HUES64 (cell line): ENCODE results near the gene CMIP.
"Not testable (repeated sequence)": the region's sequence is repeated elsewhere in the genome, so short reads cannot be mapped to it uniquely, and the experiment has no call there.

Experiments
- H3K27ac ChIP-seq: 2 replicates; pipeline ENCODE4 v1.7.0; 2013; ENCODE audit warnings: low read depth, low read length, inconsistent platforms
- H3K27me3 ChIP-seq: 2 replicates; pipeline ENCODE4 v1.6.1; 2013; ENCODE audit warnings: mild to moderate bottlenecking, low read length; ENCODE audit not compliant: insufficient read depth
- H3K36me3 ChIP-seq: 2 replicates; pipeline ENCODE4 v1.6.1; 2013; ENCODE audit warnings: mild to moderate bottlenecking, low read length; ENCODE audit not compliant: insufficient read depth
- H3K4me1 ChIP-seq: 2 replicates; pipeline ENCODE4 v1.6.1; 2013; ENCODE audit warnings: mild to moderate bottlenecking, low read length, moderate library complexity; ENCODE audit not compliant: insufficient read depth
- H3K4me3 ChIP-seq: 2 replicates; pipeline ENCODE4 v1.5.1; 2013; ENCODE audit warnings: mild to moderate bottlenecking, low read length, moderate library complexity
- H3K9ac ChIP-seq: 2 replicates; pipeline ENCODE4 v1.6.1; 2013; ENCODE audit warnings: mild to moderate bottlenecking, low read depth, low read length
- H3K9me3 ChIP-seq: 2 replicates; pipeline ENCODE4 v1.6.1; 2013; ENCODE audit warnings: low read depth, low read length; ENCODE audit not compliant: insufficient read depth
- WGBS: fragments of 150-250, 120-280 bp; methylation state at CpG from one replicate; pipeline ENCODE4 v1.1.7; 2013; ENCODE audit warnings: missing lambda C conversion rate; 5-methylcytosine and 5-hydroxymethylcytosine counted together

The CMIP gene

GRCh38 chr16:81570151-81570846 lies 125.7 kb downstream of the CMIP start:
- Histone ChIP-seq H3K9ac (no peak overlapping the region), H3K36me3 (no peaks in the 10 kb centered on the region), H3K27me3 (no peaks in the 10 kb centered on the region), H3K4me3 (no peak overlapping the region), H3K9me3 (no peaks in the 10 kb centered on the region), H3K4me1 (no peaks in the 10 kb centered on the region), H3K27ac (no peak overlapping the region)
- WGBS = 81% methylated on average over 18 of the region's 18 CpGs

GRCh38 chr16:81571175-81571574 lies 126.6 kb downstream of the CMIP start:
- Histone ChIP-seq H3K4me1 (no peaks in the 10 kb centered on the region), H3K9me3 (no peaks in the 10 kb centered on the region), H3K9ac (no peak overlapping the region), H3K27me3 (no peaks in the 10 kb centered on the region), H3K27ac (no peak overlapping the region), H3K4me3 (no peak overlapping the region), H3K36me3 (no peaks in the 10 kb centered on the region)
- 89% methylated on average over 4 of the region's 4 CpGs for WGBS

- no peak overlapping the region for H3K27ac ChIP-seq
- no peaks in the 10 kb centered on the region for H3K27me3 ChIP-seq
- H3K9me3 ChIP-seq = no peaks in the 10 kb centered on the region
- WGBS = 93% methylated on average over 24 of the region's 24 CpGs
- no peaks in the 10 kb centered on the region for H3K4me1 ChIP-seq
- no peak overlapping the region for H3K4me3 ChIP-seq
- no peak overlapping the region for H3K9ac ChIP-seq
- no peaks in the 10 kb centered on the region for H3K36me3 ChIP-seq
Observed at GRCh38 chr16:81571592-81572385, 127.2 kb downstream of the CMIP start.

- H3K4me1 ChIP-seq = no peaks in the 10 kb centered on the region
- H3K4me3 ChIP-seq = no peak overlapping the region
- H3K27me3 ChIP-seq = no peaks in the 10 kb centered on the region
- WGBS = 94% methylated on average over 20 of the region's 20 CpGs
- H3K9me3 ChIP-seq = no peaks in the 10 kb centered on the region
- no peaks in the 10 kb centered on the region for H3K36me3 ChIP-seq
- H3K9ac ChIP-seq = no peak overlapping the region
- H3K27ac ChIP-seq = no peak overlapping the region
Observed at GRCh38 chr16:81572386-81573144, 128.0 kb downstream of the CMIP start.

GRCh38 chr16:81573533-81574020 lies 129.0 kb downstream of the CMIP start:
- Histone ChIP-seq H3K4me3 (no peak overlapping the region), H3K9ac (no peak overlapping the region), H3K4me1 (no peaks in the 10 kb centered on the region), H3K27ac (no peak overlapping the region), H3K36me3 (no peaks in the 10 kb centered on the region), H3K27me3 (no peaks in the 10 kb centered on the region), H3K9me3 (no peaks in the 10 kb centered on the region)
- WGBS = 93% methylated on average over 7 of the region's 7 CpGs

GRCh38 chr16:81574168-81574567 lies 129.6 kb downstream of the CMIP start:
- Histone ChIP-seq H3K9me3 (no peaks in the 10 kb centered on the region), H3K27ac (no peak overlapping the region), H3K4me3 (no peak overlapping the region), H3K9ac (no peak overlapping the region), H3K36me3 (no peaks in the 10 kb centered on the region), H3K4me1 (no peaks in the 10 kb centered on the region), H3K27me3 (no peaks in the 10 kb centered on the region)
- WGBS = 95% methylated on average over 7 of the region's 7 CpGs

GRCh38 chr16:81575307-81575706 lies 130.7 kb downstream of the CMIP start:
- Histone ChIP-seq H3K36me3 (no peaks in the 10 kb centered on the region), H3K9me3 (no peaks in the 10 kb centered on the region), H3K27ac (no peak overlapping the region), H3K4me1 (no peaks in the 10 kb centered on the region), H3K4me3 (no peak overlapping the region), H3K9ac (no peak overlapping the region), H3K27me3 (no peaks in the 10 kb centered on the region)
- WGBS = 88% methylated on average over 6 of the region's 6 CpGs

GRCh38 chr16:81575834-81576233 lies 131.2 kb downstream of the CMIP start:
- no peak overlapping the region for H3K4me3 ChIP-seq
- no peaks in the 10 kb centered on the region for H3K9me3 ChIP-seq
- 93% methylated on average over 6 of the region's 6 CpGs for WGBS

GRCh38 chr16:81576696-81577095 lies 132.1 kb downstream of the CMIP start:
- no peaks in the 10 kb centered on the region for H3K36me3 ChIP-seq
- no peaks in the 10 kb centered on the region for H3K4me1 ChIP-seq
- 100% methylated on average over 1 of the region's 1 CpG for WGBS
- H3K9me3 ChIP-seq = no peaks in the 10 kb centered on the region
- no peak overlapping the region for H3K4me3 ChIP-seq
- no peaks in the 10 kb centered on the region for H3K27me3 ChIP-seq
- no peak overlapping the region for H3K27ac ChIP-seq
- H3K9ac ChIP-seq = no peak overlapping the region

More at GRCh38 chr16:81575834-81576233, 131.2 kb downstream of the CMIP start:
- Histone ChIP-seq H3K4me1 (no peaks in the 10 kb centered on the region), H3K27me3 (no peaks in the 10 kb centered on the region), H3K9ac (no peak overlapping the region), H3K36me3 (no peaks in the 10 kb centered on the region), H3K27ac (no peak overlapping the region)

- not testable (repeated sequence) for H3K27me3 ChIP-seq, H3K27ac ChIP-seq, H3K9ac ChIP-seq, H3K4me1 ChIP-seq, H3K36me3 ChIP-seq, H3K9me3 ChIP-seq, H3K4me3 ChIP-seq
Observed at GRCh38 chr16:81577272-81577671, 132.7 kb downstream of the CMIP start.

- Histone ChIP-seq H3K4me1 (no peaks in the 10 kb centered on the region), H3K9me3 (no peaks in the 10 kb centered on the region), H3K27ac (no peak overlapping the region), H3K4me3 (no peak overlapping the region), H3K27me3 (no peaks in the 10 kb centered on the region), H3K9ac (no peak overlapping the region), H3K36me3 (no peaks in the 10 kb centered on the region)
- 97% methylated on average over 2 of the region's 2 CpGs for WGBS
Observed at GRCh38 chr16:81578076-81578475, 133.5 kb downstream of the CMIP start.
